ENCODE results near the gene MRPL45. TPM values are rescaled to one million over a fixed set of nuclear protein-coding genes. Genes with fewer than 3 reads are reported as not detected.

Gene MRPL45
- total RNA-seq, 1 donor from 2014 or later, result 34.3 TPM

DNA sequence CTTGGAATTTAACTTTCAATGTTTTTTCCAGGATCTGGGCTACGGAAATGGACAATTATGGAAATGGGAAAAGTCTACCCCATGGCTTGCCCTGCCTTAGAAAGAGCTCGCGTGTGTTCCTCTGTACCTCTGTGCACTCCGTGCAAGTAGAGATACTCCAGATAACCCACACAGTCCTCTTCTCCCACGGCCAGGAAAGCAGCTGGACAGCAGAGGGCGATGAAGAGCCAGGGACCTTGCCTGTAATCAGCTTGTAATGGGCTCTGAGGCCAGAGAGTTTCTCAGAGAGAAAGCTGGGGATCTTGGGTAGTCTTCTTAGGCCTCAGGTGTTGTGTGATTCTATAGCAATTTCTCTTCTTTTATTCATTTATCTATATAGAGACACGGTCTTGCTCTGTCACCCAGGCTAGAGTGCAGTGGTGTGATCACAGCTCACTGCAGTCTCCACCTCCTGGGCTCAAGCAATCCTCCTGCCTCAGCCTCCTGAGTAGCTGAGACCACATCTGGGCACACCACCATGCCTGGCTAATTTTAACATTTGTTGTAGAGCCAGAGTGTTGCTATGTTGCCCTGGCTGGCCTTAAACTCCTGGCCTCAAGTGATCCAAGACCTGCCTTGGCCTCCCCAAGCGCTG lies 52.2 kb downstream of the MRPL45 start:
- TF ChIP-seq, protein P1, sequence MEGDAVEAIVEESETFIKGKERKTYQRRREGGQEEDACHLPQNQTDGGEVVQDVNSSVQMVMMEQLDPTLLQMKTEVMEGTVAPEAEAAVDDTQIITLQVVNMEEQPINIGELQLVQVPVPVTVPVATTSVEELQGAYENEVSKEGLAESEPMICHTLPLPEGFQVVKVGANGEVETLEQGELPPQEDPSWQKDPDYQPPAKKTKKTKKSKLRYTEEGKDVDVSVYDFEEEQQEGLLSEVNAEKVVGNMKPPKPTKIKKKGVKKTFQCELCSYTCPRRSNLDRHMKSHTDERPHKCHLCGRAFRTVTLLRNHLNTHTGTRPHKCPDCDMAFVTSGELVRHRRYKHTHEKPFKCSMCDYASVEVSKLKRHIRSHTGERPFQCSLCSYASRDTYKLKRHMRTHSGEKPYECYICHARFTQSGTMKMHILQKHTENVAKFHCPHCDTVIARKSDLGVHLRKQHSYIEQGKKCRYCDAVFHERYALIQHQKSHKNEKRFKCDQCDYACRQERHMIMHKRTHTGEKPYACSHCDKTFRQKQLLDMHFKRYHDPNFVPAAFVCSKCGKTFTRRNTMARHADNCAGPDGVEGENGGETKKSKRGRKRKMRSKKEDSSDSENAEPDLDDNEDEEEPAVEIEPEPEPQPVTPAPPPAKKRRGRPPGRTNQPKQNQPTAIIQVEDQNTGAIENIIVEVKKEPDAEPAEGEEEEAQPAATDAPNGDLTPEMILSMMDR (IDR thresholded peaks at IDR 0.05; ENCODE audit: insufficient read depth, low read depth, low read length), result peak; percentile 97
- no peak for TF ChIP-seq EZH2 (IDR thresholded peaks at IDR 0.05; ENCODE audit: insufficient read depth, low read length)
- H3K36me3 ChIP-seq (ENCODE audit: insufficient read depth, low read length), result no peaks in the 10 kb centered on the region
- H3K27ac ChIP-seq (ENCODE audit: low read depth, low read length), result no peak overlapping the region
- peak; percentile 50 for DNase-seq (ENCODE audit: low read depth)
- no peak overlapping the region for H3K4me2 ChIP-seq (ENCODE audit: low read length)
- peaks cover 15% of the 10 kb centered on the region for H3K4me1 ChIP-seq (ENCODE audit: insufficient read depth, low read length)
- H2AFZ ChIP-seq (ENCODE audit: low read depth, low read length), result no peak overlapping the region
- no peak overlapping the region for H3K9ac ChIP-seq (ENCODE audit: low read length)
- H3K27me3 ChIP-seq (ENCODE audit: insufficient read depth, low read length), result peaks cover 3% of the 10 kb centered on the region
- H3K27me3 Mint-ChIP-seq (ENCODE audit: low read depth, unreplicated experiment), result peaks cover 5% of the 10 kb centered on the region
- H3K36me3 Mint-ChIP-seq (ENCODE audit: low read depth, unreplicated experiment), result no peaks in the 10 kb centered on the region
- H3K4me1 Mint-ChIP-seq (ENCODE audit: low read depth, unreplicated experiment), result peaks cover 11% of the 10 kb centered on the region
- H3K4me3 ChIP-seq (ENCODE audit: insufficient read depth, low read depth, low read length), result no peak overlapping the region
- H3K27ac Mint-ChIP-seq (ENCODE audit: unreplicated experiment), result no peak overlapping the region
- no peak for FAIRE-seq
- peaks cover 16% of the 10 kb centered on the region for H4K20me1 ChIP-seq (ENCODE audit: insufficient read depth, low read length)
- no peaks in the 10 kb centered on the region for H3K9me3 ChIP-seq (ENCODE audit: insufficient read depth, low read depth, low read length)
- peaks cover 21% of the 10 kb centered on the region for H3K79me2 ChIP-seq (ENCODE audit: insufficient read depth, low read length)
- H3K4me3 Mint-ChIP-seq (ENCODE audit: unreplicated experiment), result no peak overlapping the region
- no peaks in the 10 kb centered on the region for H3K9me3 Mint-ChIP-seq (ENCODE audit: unreplicated experiment)

DNA sequence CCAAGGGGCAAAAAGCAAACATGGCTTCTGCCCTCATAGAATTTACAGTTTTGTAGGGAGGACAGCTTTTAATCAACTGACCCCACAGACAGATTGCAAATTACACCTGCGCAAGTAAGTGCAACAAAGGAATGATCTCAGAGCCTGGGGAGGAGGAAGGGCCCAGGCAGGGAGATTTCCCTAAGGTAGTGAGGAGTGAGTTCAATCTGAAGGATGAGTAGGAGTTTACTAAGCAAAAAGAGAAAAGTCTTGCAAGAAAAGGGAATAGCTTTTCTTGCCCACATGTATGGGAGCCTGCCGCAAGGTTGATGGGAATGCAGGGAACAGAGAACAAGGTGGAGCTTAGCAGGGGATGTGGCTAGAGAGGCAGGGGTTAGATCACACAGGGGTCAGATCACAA lies 53.1 kb downstream of the MRPL45 start:
- Histone ChIP-seq H3K27ac (ENCODE audit: low read depth, low read length) (no peak overlapping the region), H4K20me1 (ENCODE audit: insufficient read depth, low read length) (peaks cover 24% of the 10 kb centered on the region), H3K4me2 (ENCODE audit: low read length) (no peak overlapping the region), H3K79me2 (ENCODE audit: insufficient read depth, low read length) (peaks cover 30% of the 10 kb centered on the region), H3K36me3 (ENCODE audit: insufficient read depth, low read length) (no peaks in the 10 kb centered on the region), H3K9me3 (ENCODE audit: insufficient read depth, low read depth, low read length) (no peaks in the 10 kb centered on the region), H2AFZ (ENCODE audit: low read depth, low read length) (no peak overlapping the region), H3K4me1 (ENCODE audit: insufficient read depth, low read length) (peaks cover 15% of the 10 kb centered on the region), H3K27me3 (ENCODE audit: insufficient read depth, low read length) (no peaks in the 10 kb centered on the region), H3K4me3 (ENCODE audit: insufficient read depth, low read depth, low read length) (no peak overlapping the region), H3K9ac (ENCODE audit: low read length) (no peak overlapping the region)
- no peak overlapping the region for H3K4me3 Mint-ChIP-seq (ENCODE audit: unreplicated experiment)
- no peaks in the 10 kb centered on the region for H3K9me3 Mint-ChIP-seq (ENCODE audit: unreplicated experiment)
- no peak overlapping the region for H3K27ac Mint-ChIP-seq (ENCODE audit: unreplicated experiment)
- no peaks in the 10 kb centered on the region for H3K36me3 Mint-ChIP-seq (ENCODE audit: low read depth, unreplicated experiment)
- no peak for DNase-seq (ENCODE audit: low read depth)
- H3K4me1 Mint-ChIP-seq (ENCODE audit: low read depth, unreplicated experiment), result peaks cover 14% of the 10 kb centered on the region
- H3K27me3 Mint-ChIP-seq (ENCODE audit: low read depth, unreplicated experiment), result peaks cover 2% of the 10 kb centered on the region
- FAIRE-seq, result no peak
- TF ChIP-seq, protein P1 (IDR thresholded peaks at IDR 0.05; ENCODE audit: insufficient read depth, low read depth, low read length), result no peak
- no peak for TF ChIP-seq EZH2 (IDR thresholded peaks at IDR 0.05; ENCODE audit: insufficient read depth, low read length)
